ENCODE data around the gene FOXP1.

DNA sequence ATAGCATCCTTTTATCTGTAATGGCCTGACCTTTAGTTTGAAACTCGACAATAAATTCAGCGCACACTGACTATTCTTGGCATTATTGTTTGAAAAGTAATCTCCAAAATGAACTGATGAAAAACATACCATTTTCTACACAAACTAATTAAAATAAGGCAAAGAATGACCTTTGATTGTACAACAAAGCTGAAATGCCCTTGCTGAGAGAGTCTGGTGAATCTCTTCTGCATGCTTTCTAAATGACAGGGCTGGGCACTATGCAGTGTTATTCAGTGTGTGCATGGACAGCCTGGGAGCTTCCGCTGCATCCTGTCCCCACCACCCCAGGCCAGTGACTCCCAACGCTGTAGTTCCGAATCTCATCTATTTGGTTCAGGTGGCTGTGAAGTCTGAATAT, 530.8 kb downstream of the FOXP1 start:
- TF ChIP-seq, protein P1, sequence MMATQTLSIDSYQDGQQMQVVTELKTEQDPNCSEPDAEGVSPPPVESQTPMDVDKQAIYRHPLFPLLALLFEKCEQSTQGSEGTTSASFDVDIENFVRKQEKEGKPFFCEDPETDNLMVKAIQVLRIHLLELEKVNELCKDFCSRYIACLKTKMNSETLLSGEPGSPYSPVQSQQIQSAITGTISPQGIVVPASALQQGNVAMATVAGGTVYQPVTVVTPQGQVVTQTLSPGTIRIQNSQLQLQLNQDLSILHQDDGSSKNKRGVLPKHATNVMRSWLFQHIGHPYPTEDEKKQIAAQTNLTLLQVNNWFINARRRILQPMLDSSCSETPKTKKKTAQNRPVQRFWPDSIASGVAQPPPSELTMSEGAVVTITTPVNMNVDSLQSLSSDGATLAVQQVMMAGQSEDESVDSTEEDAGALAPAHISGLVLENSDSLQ (IDR thresholded peaks at IDR 0.05), result no peak
- TF ChIP-seq ARNT (IDR thresholded peaks at IDR 0.05), result no peak
- TF ChIP-seq BHLHE40 (IDR thresholded peaks at IDR 0.05; ENCODE audit: borderline replicate concordance), result no peak
- no peak for TF ChIP-seq FOXM1 (IDR thresholded peaks at IDR 0.05; ENCODE audit: borderline replicate concordance)
- TF ChIP-seq TARDBP (IDR thresholded peaks at IDR 0.05), result no peak

Data from HEK293T (cell line).